K562 (cell line): ENCODE measurements around the gene SLC49A4. TPM values are rescaled to one million over a fixed set of nuclear protein-coding genes. Genes with fewer than 3 reads are reported as not detected.

ENCODE experiments used
- ADNP ChIP-seq: fragments of 200-800 bp; sonication (Bioruptor generic); IDR thresholded peaks from 2 replicates; pipeline ENCODE4 v1.6.1; 2016; ENCODE audit warnings: missing genetic modification characterization, missing compliant biosample characterization
- ARID2 ChIP-seq: fragments of 450-650 bp; IDR thresholded peaks from 2 replicates; pipeline ENCODE4 v1.6.1; 2017; ENCODE audit warnings: antibody characterized with exemption, mild to moderate bottlenecking
- BDP1 ChIP-seq: IDR thresholded peaks from 3 replicates; pipeline ENCODE4 v1.6.1; 2011; ENCODE audit not compliant: insufficient read length, insufficient read depth
- BRCA1 ChIP-seq, 2 experiments: fragments of 450-650 bp in 1 of 2; sonication (generic) in 1 of 2; formaldehyde crosslinking in 1 of 2; IDR thresholded peaks; 2 replicates each; pipeline versions ENCODE4 v1.5.0 to v1.6.1; 2017 to 2020; ENCODE audit warnings: mild to moderate bottlenecking in 1 of 2, missing genetic modification reagents in 1 of 2
- CBFA2T2 ChIP-seq: fragments of 450-650 bp; conservative IDR thresholded peaks from 2 replicates; pipeline ENCODE4 v1.6.1; 2017; ENCODE audit warnings: mild to moderate bottlenecking
- CBFB ChIP-seq: sonication (generic); formaldehyde crosslinking; IDR thresholded peaks from 2 replicates; pipeline ENCODE4 v1.4.0; 2020; ENCODE audit warnings: mild to moderate bottlenecking, missing genetic modification reagents
- CBX3 ChIP-seq, 2 experiments: IDR thresholded peaks; 1 replicate in 1 of 2; 2 replicates in 1 of 2; pipeline ENCODE4 v1.6.1; 2012; ENCODE audit warnings: inconsistent platforms in 2 of 2, low read length in 2 of 2, borderline replicate concordance in 1 of 2, control low read depth in 1 of 2
- CBX5 ChIP-seq: IDR thresholded peaks from 2 replicates; pipeline ENCODE4 v1.6.1; 2014; ENCODE audit warnings: low read depth, borderline replicate concordance
- DACH1 ChIP-seq: fragments of 450-650 bp; IDR thresholded peaks from 2 replicates; pipeline ENCODE4 v1.6.1; 2018; ENCODE audit not compliant: partially characterized antibody
- GABPB1 ChIP-seq: sonication (generic); formaldehyde crosslinking; IDR thresholded peaks from 2 replicates; pipeline ENCODE4 v1.8.0; 2022; ENCODE audit warnings: mild to moderate bottlenecking, missing genetic modification reagents
- HDGF ChIP-seq: fragments of 450-650 bp; IDR thresholded peaks from 2 replicates; pipeline ENCODE4 v1.6.1; 2016
- HNRNPK ChIP-seq: fragments of 200-400 bp; formaldehyde crosslinking; IDR thresholded peaks from one replicate; pipeline ENCODE4 v1.6.1; 2018; ENCODE audit warnings: mild to moderate bottlenecking, low read depth, low read length; ENCODE audit not compliant: poor library complexity, severe bottlenecking
- KLF1 ChIP-seq: fragments of 450-650 bp; IDR thresholded peaks from 2 replicates; pipeline ENCODE4 v1.6.1; 2016; ENCODE audit warnings: missing genetic modification characterization, missing compliant biosample characterization
- NFATC3 ChIP-seq: fragments of 450-650 bp; IDR thresholded peaks from 2 replicates; pipeline ENCODE4 v1.6.1; 2017; ENCODE audit warnings: mild to moderate bottlenecking
- NFE2L1 ChIP-seq: fragments of 450-650 bp; IDR thresholded peaks from 2 replicates; pipeline ENCODE4 v1.6.1; 2016; ENCODE audit warnings: missing genetic modification characterization, low read depth, mild to moderate bottlenecking, missing compliant biosample characterization, moderate library complexity, borderline replicate concordance
- NR2C2 ChIP-seq, 2 experiments: fragments of 200-800 bp in 1 of 2; sonication (Bioruptor generic) in 1 of 2; sonication (generic) in 1 of 2; formaldehyde crosslinking in 1 of 2; IDR thresholded peaks; 2 replicates each; pipeline versions ENCODE4 v1.6.1 to v1.8.0; 2016 to 2022; ENCODE audit warnings: mild to moderate bottlenecking in 1 of 2, missing compliant biosample characterization in 1 of 2, missing genetic modification characterization in 1 of 2, missing genetic modification reagents in 1 of 2
- NUFIP1 ChIP-seq: fragments of 450-650 bp; IDR thresholded peaks from 2 replicates; pipeline ENCODE4 v1.6.1; 2018; ENCODE audit not compliant: partially characterized antibody
- PCBP1 ChIP-seq: fragments of 200-400 bp; formaldehyde crosslinking; IDR thresholded peaks from 2 replicates; pipeline ENCODE4 v1.6.1; 2018; ENCODE audit warnings: mild to moderate bottlenecking, low read depth, low read length; ENCODE audit not compliant: poor library complexity, severe bottlenecking
- POLR2B ChIP-seq: fragments of 450-650 bp; IDR thresholded peaks from 2 replicates; pipeline ENCODE4 v1.6.1; 2018; ENCODE audit warnings: low read depth; ENCODE audit not compliant: partially characterized antibody
- RBM34 ChIP-seq: fragments of 200-400 bp; formaldehyde crosslinking; IDR thresholded peaks from 2 replicates; pipeline ENCODE4 v1.6.1; 2018; ENCODE audit warnings: low read length, borderline replicate concordance; ENCODE audit not compliant: insufficient read depth
- SNRNP70 ChIP-seq: fragments of 200-400 bp; formaldehyde crosslinking; optimal IDR thresholded peaks from 2 replicates; pipeline ENCODE3; 2017; ENCODE audit warnings: low read depth, low read length
- TBP ChIP-seq: optimal IDR thresholded peaks from 2 replicates; pipeline ENCODE3; 2011; ENCODE audit warnings: low read depth, low read length, improper control_type of control experiment
- XRCC3 ChIP-seq: fragments of 450-650 bp; IDR thresholded peaks from 2 replicates; pipeline ENCODE4 v1.6.1; 2017; ENCODE audit warnings: mild to moderate bottlenecking, moderate library complexity
- XRCC4 ChIP-seq: IDR thresholded peaks from one replicate; pipeline ENCODE4 v1.6.1; 2011; ENCODE audit not compliant: insufficient read depth, insufficient read length; ENCODE audit errors: extremely low read depth
- ZKSCAN8 ChIP-seq: fragments of 200-800 bp; sonication (Bioruptor generic); IDR thresholded peaks from 2 replicates; pipeline ENCODE4 v1.6.1; 2016; ENCODE audit warnings: missing genetic modification characterization, missing compliant biosample characterization
- ZNF134 ChIP-seq: fragments of 250-450 bp; sonication (Bioruptor Pico); conservative IDR thresholded peaks from 2 replicates; pipeline ENCODE4 v1.4.0; 2020
- ZNF143 ChIP-seq: sonication (generic); formaldehyde crosslinking; IDR thresholded peaks from 2 replicates; pipeline ENCODE4 v1.9.0; 2022; ENCODE audit warnings: mild to moderate bottlenecking, missing genetic modification reagents
- ZNF165 ChIP-seq: fragments of 250-450 bp; sonication (Bioruptor Pico); IDR thresholded peaks from 2 replicates; pipeline ENCODE4 v1.4.0; 2020; ENCODE audit warnings: borderline replicate concordance
- ZNF253 ChIP-seq: fragments of 250-450 bp; sonication (Bioruptor Pico); conservative IDR thresholded peaks from 2 replicates; pipeline ENCODE4 v1.6.1; 2021; ENCODE audit warnings: mild to moderate bottlenecking
- ZNF79 ChIP-seq: fragments of 250-450 bp; sonication (Bioruptor Pico); IDR thresholded peaks from 2 replicates; pipeline ENCODE4 v1.4.0; 2020; ENCODE audit warnings: low read depth, mild to moderate bottlenecking, moderate library complexity
- polyA plus RNA-seq, 8 experiments: library from polyadenylated mRNA; depleted of rRNA in 4 of 8; stranded (reverse) in 5 of 8; unstranded in 3 of 8; fragments of >200 nt; fragmentation: Nextera tagmentation in 2 of 8; fragmentation: Illumina TruSeq in 1 of 8; extraction: Ambion mirVana in 2 of 8; extraction: Trizol in 1 of 8; gene quantifications; 2 replicates each; pipeline versions ENCODE4 v1.2.1 to v1.2.3, GENCODE V29; 2011 to 2014; ENCODE audit warnings: inconsistent platforms in 1 of 8, missing spikeins in 1 of 8
- total RNA-seq, 7 experiments: library from RNA; depleted of rRNA in 6 of 7; stranded (reverse); fragments of >200 nt in 6 of 7; fragmentation: Illumina TruSeq in 2 of 7; extraction: Trizol in 2 of 7; gene quantifications; 2 replicates each; pipeline versions ENCODE4 v1.2.1 to v1.2.3, GENCODE V29; 2011 to 2021; ENCODE audit warnings: low replicate concordance in 1 of 7
- TF ChIP-seq, protein P1 (sequence below): conservative IDR thresholded peaks from 2 replicates; pipeline ENCODE4 v1.6.1; 2011; ENCODE audit warnings: low read depth, mild to moderate bottlenecking, low read length; ENCODE audit not compliant: control insufficient read depth

SLC49A4 gene
- total and polyA plus RNA-seq, 9 of the 15 experiments (the other 6 are each of a cell fraction or from before 2014, with no cell fraction given), result 0.15 to 1.3 (median 0.83) TPM

DNA sequence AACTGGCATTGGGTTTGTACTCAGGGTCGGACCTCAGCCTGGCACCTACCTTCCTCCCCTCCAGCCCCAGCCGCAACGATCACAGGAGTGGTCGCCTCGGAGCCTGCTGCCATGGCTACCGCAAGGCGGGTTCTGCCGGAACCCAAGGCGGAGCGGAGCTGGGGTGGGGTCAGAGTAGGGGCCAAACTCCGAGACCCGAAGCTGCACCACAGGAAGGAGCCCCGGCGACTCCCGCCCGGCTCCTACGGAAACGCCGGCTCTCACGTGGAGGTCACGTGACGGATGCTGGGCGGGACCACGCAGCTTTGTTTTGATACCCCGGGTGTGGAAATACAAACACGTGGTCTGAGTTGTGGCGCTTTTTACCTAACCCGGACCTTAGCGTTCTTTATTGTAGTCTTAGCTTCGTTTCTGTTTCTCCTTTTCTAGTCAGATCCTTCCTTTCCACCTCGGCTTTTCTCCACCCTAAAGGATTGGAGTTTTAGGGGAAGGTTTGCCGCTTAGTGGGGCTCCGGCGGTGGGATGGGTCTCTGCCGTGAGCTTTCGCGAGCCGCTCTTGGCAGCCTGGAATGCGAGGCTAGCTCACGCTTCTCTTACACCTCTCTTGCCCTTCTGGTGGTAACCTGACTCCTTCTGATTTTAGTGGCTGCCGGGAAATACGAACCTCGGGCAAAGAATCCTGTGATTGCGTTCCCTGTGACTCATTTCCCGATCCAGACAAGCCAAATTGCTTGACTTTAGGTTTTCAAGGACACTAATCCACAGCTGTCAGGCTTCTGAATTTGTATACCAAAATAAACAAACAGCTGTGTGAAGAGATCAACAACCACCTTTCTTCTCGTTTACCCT, 1.1 kb upstream of the SLC49A4 start, which contains the start of gene HSPBAP1 (continued):
- TF ChIP-seq ZNF253 (no peak), SNRNP70 (no peak), CBX3 (IDR thresholded peaks at IDR 0.05; ENCODE audit: borderline replicate concordance in 1 of 2, low read length in 2 of 2) (peak in 1 of 2 experiments; percentile 73; a peak in 1 of 3 replicates), POLR2B (no peak), DACH1 (no peak), NFE2L1 (no peak), ZNF143 (CRISPR knock-in tag) (no peak), RBM34 (no peak), NFATC3 (no peak), XRCC4 (no peak), XRCC3 (no peak), BDP1 (no peak), PCBP1 (no peak), GABPB1 (CRISPR knock-in tag) (peak; percentile 74), ZNF134 (CRISPR knock-in tag) (no peak), BRCA1 (IDR thresholded peaks at IDR 0.05) (no peak), BRCA1 (CRISPR knock-in tag; IDR thresholded peaks at IDR 0.05) (no peak), KLF1 (tag) (no peak), ARID2 (no peak), ZKSCAN8 (CRISPR knock-in tag) (no peak), HDGF (no peak), ADNP (tag) (no peak), ZNF165 (no peak), NUFIP1 (no peak), CBFB (no peak), CBX5 (no peak), TBP (no peak), ZNF79 (CRISPR knock-in tag) (no peak), HNRNPK (no peak), NR2C2 (CRISPR knock-in tag; IDR thresholded peaks at IDR 0.05) (no peak), NR2C2 (tag; IDR thresholded peaks at IDR 0.05) (peak; percentile 10; the same call in 1 of the 2 replicates), CBFA2T2 (peak; percentile 92)
- TF ChIP-seq, protein P1, sequence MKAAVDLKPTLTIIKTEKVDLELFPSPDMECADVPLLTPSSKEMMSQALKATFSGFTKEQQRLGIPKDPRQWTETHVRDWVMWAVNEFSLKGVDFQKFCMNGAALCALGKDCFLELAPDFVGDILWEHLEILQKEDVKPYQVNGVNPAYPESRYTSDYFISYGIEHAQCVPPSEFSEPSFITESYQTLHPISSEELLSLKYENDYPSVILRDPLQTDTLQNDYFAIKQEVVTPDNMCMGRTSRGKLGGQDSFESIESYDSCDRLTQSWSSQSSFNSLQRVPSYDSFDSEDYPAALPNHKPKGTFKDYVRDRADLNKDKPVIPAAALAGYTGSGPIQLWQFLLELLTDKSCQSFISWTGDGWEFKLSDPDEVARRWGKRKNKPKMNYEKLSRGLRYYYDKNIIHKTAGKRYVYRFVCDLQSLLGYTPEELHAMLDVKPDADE, result 0 out of 2 replicates have a peak, but pooled peaks have one; percentile 52
